HepG2 (cell line): Measurements from ENCODE around the gene KAZALD1. TPM values are rescaled to one million over a fixed set of nuclear protein-coding genes. Genes with fewer than 3 reads are reported as not detected.

Source experiments
- JUN ChIP-seq: sonication (generic); formaldehyde crosslinking; IDR thresholded peaks from 2 replicates; pipeline ENCODE4 v1.4.0; 2020; ENCODE audit warnings: mild to moderate bottlenecking, missing genetic modification reagents
- KAT8 ChIP-seq: IDR thresholded peaks from 2 replicates; pipeline ENCODE4 v1.6.1; 2016; ENCODE audit warnings: missing genetic modification reagents, missing compliant biosample characterization
- MEF2D ChIP-seq: sonication (generic); formaldehyde crosslinking; IDR thresholded peaks from 2 replicates; pipeline ENCODE4 v1.5.1; 2020; ENCODE audit warnings: mild to moderate bottlenecking, missing genetic modification reagents
- NCOR1 ChIP-seq: fragments of 200-600 bp; sonication (generic); IDR thresholded peaks from 2 replicates; pipeline ENCODE4 v1.7.0; 2017; ENCODE audit warnings: antibody characterized with exemption, low read length, borderline replicate concordance
- SKI ChIP-seq: fragments of 450-650 bp; IDR thresholded peaks from one replicate; pipeline ENCODE4 v1.6.1; 2018; ENCODE audit warnings: mild to moderate bottlenecking; ENCODE audit not compliant: partially characterized antibody
- TOPORS ChIP-seq: sonication (generic); formaldehyde crosslinking; IDR thresholded peaks from 2 replicates; pipeline ENCODE4 v1.8.0; 2023; ENCODE audit warnings: mild to moderate bottlenecking, missing genetic modification reagents
- ZBTB7A ChIP-seq: sonication (generic); formaldehyde crosslinking; IDR thresholded peaks from 2 replicates; pipeline ENCODE4 v1.8.0; 2022; ENCODE audit warnings: mild to moderate bottlenecking, missing genetic modification reagents
- ZNF121 ChIP-seq: sonication (generic); formaldehyde crosslinking; IDR thresholded peaks from 2 replicates; pipeline ENCODE4 v1.5.0; 2020; ENCODE audit warnings: mild to moderate bottlenecking, missing genetic modification reagents
- ZZZ3 ChIP-seq: sonication (generic); formaldehyde crosslinking; IDR thresholded peaks from 2 replicates; pipeline ENCODE4 v1.4.0; 2020; ENCODE audit warnings: missing genetic modification reagents, mild to moderate bottlenecking, borderline replicate concordance
- polyA plus RNA-seq, 8 experiments: library from polyadenylated mRNA; depleted of rRNA in 3 of 8; stranded (reverse) in 7 of 8; unstranded in 1 of 8; fragments of >200 nt; fragmentation: Illumina TruSeq in 4 of 8; extraction: Trizol in 4 of 8; gene quantifications; 2 replicates each; pipeline versions ENCODE4 v1.2.1 to v1.2.3, GENCODE V29; 2011 to 2016; ENCODE audit warnings: low read depth in 4 of 8, missing spikeins in 1 of 8, mixed read lengths in 1 of 8; ENCODE audit not compliant: insufficient read depth in 1 of 8
- total RNA-seq, 5 experiments: library from RNA; depleted of rRNA; stranded (reverse); fragments of >200 nt; fragmentation: Illumina TruSeq; extraction: Trizol; gene quantifications; 2 replicates each; pipeline ENCODE4 v1.2.3, GENCODE V29; 2016; ENCODE audit warnings: low read depth in 1 of 5
- TF ChIP-seq, protein P1 (sequence below), 2 experiments: sonication (generic) in 1 of 2; formaldehyde crosslinking in 1 of 2; IDR thresholded peaks; 2 replicates each; pipeline versions ENCODE4 v1.4.0 to v1.6.1; 2018 to 2020; ENCODE audit warnings: missing genetic modification reagents in 2 of 2, borderline replicate concordance in 1 of 2, low read depth in 1 of 2, mild to moderate bottlenecking in 1 of 2, missing biosample characterization in 1 of 2
- TF ChIP-seq, protein P2 (sequence below), 2 experiments: IDR thresholded peaks; 2 replicates each; pipeline ENCODE4 v1.6.1; 2011 to 2012; ENCODE audit warnings: low read length in 2 of 2, borderline replicate concordance in 1 of 2, low read depth in 1 of 2, mild to moderate bottlenecking in 1 of 2, moderate library complexity in 1 of 2
- TF ChIP-seq, protein P3 (sequence below), 2 experiments: fragments of 450-650 bp in 1 of 2; sonication (generic) in 1 of 2; formaldehyde crosslinking; IDR thresholded peaks; 2 replicates each; pipeline versions ENCODE4 v1.5.0 to v1.8.0; 2020 to 2022; ENCODE audit warnings: mild to moderate bottlenecking in 1 of 2, missing genetic modification reagents in 1 of 2
- TF ChIP-seq, protein P4 (sequence below): IDR thresholded peaks from 2 replicates; pipeline ENCODE4 v1.6.1; 2016; ENCODE audit warnings: low read depth, missing genetic modification reagents, missing compliant biosample characterization

The KAZALD1 gene
- total and polyA plus RNA-seq, 2 of the 13 experiments (the other 11 are each of a cell fraction or from before 2014, with no cell fraction given) = 16.7 to 27.7 TPM

DNA sequence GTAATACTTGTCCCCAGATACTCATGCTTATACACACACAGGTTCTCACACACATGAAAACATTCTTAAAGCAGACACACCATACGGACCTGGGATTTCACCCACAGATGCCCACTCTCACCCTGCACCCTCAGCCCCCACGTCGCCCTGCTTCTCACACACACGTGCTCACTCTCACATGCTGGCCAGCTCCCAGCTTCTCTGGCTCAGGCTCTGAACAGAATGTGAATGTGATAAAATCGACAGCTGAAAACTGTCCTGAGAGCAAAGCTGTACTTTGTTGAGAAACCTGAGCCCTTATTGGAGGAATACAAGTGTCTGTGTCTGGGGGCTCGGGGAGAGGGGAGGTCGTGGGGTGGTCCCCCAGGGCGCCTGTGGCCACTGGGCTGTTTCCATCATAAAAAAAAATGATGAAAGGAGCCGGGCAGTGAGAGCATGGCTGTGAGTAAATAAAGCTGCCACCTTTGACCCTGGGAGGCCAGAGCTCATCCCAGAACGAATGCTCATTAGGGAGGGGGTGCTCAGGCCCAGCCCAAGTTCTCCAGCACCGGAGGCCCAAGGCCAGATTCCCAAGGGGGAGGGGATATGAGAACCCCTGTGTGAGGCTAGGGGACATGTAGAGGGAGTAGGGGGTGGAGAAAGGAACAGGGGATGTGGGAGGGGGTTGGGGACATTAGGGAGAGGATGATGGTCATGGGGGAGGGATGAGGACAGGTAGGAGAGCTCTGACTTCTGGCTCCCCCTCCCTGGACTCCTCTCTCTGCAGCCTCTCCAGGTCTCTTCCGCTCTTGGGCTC is 51.2 kb downstream of the KAZALD1 start (continued):
- TF ChIP-seq JUN (CRISPR knock-in tag) (no peak), MEF2D (peak; percentile 28; the same call in 1 of the 2 replicates), TOPORS (CRISPR knock-in tag) (peak; percentile 52; the same call in 1 of the 2 replicates), ZBTB7A (peak; percentile 70; the same call in 1 of the 2 replicates), SKI (no peak), KAT8 (CRISPR knock-in tag) (peak; percentile 41; the same call in 1 of the 2 replicates), NCOR1 (peak; percentile 90), ZZZ3 (CRISPR knock-in tag) (no peak), ZNF121 (CRISPR knock-in tag) (no peak)
- TF ChIP-seq, protein P1, sequence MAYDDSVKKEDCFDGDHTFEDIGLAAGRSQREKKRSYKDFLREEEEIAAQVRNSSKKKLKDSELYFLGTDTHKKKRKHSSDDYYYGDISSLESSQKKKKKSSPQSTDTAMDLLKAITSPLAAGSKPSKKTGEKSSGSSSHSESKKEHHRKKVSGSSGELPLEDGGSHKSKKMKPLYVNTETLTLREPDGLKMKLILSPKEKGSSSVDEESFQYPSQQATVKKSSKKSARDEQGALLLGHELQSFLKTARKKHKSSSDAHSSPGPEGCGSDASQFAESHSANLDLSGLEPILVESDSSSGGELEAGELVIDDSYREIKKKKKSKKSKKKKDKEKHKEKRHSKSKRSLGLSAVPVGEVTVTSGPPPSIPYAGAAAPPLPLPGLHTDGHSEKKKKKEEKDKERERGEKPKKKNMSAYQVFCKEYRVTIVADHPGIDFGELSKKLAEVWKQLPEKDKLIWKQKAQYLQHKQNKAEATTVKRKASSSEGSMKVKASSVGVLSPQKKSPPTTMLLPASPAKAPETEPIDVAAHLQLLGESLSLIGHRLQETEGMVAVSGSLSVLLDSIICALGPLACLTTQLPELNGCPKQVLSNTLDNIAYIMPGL (CRISPR knock-in tag; IDR thresholded peaks at IDR 0.05; ENCODE audit: borderline replicate concordance in 1 of 2, low read depth in 1 of 2) = no peak
- TF ChIP-seq, protein P2, sequence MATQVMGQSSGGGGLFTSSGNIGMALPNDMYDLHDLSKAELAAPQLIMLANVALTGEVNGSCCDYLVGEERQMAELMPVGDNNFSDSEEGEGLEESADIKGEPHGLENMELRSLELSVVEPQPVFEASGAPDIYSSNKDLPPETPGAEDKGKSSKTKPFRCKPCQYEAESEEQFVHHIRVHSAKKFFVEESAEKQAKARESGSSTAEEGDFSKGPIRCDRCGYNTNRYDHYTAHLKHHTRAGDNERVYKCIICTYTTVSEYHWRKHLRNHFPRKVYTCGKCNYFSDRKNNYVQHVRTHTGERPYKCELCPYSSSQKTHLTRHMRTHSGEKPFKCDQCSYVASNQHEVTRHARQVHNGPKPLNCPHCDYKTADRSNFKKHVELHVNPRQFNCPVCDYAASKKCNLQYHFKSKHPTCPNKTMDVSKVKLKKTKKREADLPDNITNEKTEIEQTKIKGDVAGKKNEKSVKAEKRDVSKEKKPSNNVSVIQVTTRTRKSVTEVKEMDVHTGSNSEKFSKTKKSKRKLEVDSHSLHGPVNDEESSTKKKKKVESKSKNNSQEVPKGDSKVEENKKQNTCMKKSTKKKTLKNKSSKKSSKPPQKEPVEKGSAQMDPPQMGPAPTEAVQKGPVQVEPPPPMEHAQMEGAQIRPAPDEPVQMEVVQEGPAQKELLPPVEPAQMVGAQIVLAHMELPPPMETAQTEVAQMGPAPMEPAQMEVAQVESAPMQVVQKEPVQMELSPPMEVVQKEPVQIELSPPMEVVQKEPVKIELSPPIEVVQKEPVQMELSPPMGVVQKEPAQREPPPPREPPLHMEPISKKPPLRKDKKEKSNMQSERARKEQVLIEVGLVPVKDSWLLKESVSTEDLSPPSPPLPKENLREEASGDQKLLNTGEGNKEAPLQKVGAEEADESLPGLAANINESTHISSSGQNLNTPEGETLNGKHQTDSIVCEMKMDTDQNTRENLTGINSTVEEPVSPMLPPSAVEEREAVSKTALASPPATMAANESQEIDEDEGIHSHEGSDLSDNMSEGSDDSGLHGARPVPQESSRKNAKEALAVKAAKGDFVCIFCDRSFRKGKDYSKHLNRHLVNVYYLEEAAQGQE (IDR thresholded peaks at IDR 0.05; ENCODE audit: borderline replicate concordance in 1 of 2, low read depth in 1 of 2, low read length in 2 of 2) = peak in 1 of 2 experiments; percentile 41; a peak in 1 of 4 replicates
- TF ChIP-seq, protein P3, sequence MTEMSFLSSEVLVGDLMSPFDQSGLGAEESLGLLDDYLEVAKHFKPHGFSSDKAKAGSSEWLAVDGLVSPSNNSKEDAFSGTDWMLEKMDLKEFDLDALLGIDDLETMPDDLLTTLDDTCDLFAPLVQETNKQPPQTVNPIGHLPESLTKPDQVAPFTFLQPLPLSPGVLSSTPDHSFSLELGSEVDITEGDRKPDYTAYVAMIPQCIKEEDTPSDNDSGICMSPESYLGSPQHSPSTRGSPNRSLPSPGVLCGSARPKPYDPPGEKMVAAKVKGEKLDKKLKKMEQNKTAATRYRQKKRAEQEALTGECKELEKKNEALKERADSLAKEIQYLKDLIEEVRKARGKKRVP (CRISPR knock-in tag; IDR thresholded peaks at IDR 0.05) = peak in 1 of 2 experiments; percentile 85; a peak in 2 of 4 replicates
- TF ChIP-seq, protein P4, sequence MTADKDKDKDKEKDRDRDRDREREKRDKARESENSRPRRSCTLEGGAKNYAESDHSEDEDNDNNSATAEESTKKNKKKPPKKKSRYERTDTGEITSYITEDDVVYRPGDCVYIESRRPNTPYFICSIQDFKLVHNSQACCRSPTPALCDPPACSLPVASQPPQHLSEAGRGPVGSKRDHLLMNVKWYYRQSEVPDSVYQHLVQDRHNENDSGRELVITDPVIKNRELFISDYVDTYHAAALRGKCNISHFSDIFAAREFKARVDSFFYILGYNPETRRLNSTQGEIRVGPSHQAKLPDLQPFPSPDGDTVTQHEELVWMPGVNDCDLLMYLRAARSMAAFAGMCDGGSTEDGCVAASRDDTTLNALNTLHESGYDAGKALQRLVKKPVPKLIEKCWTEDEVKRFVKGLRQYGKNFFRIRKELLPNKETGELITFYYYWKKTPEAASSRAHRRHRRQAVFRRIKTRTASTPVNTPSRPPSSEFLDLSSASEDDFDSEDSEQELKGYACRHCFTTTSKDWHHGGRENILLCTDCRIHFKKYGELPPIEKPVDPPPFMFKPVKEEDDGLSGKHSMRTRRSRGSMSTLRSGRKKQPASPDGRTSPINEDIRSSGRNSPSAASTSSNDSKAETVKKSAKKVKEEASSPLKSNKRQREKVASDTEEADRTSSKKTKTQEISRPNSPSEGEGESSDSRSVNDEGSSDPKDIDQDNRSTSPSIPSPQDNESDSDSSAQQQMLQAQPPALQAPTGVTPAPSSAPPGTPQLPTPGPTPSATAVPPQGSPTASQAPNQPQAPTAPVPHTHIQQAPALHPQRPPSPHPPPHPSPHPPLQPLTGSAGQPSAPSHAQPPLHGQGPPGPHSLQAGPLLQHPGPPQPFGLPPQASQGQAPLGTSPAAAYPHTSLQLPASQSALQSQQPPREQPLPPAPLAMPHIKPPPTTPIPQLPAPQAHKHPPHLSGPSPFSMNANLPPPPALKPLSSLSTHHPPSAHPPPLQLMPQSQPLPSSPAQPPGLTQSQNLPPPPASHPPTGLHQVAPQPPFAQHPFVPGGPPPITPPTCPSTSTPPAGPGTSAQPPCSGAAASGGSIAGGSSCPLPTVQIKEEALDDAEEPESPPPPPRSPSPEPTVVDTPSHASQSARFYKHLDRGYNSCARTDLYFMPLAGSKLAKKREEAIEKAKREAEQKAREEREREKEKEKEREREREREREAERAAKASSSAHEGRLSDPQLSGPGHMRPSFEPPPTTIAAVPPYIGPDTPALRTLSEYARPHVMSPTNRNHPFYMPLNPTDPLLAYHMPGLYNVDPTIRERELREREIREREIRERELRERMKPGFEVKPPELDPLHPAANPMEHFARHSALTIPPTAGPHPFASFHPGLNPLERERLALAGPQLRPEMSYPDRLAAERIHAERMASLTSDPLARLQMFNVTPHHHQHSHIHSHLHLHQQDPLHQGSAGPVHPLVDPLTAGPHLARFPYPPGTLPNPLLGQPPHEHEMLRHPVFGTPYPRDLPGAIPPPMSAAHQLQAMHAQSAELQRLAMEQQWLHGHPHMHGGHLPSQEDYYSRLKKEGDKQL (CRISPR knock-in tag) = 0 out of 2 replicates have a peak, but pooled peaks have one; percentile 60
